Measurements from ENCODE around the gene STXBP1.

- TF ChIP-seq POLR2A (IDR thresholded peaks at IDR 0.05; ENCODE audit: low read depth, low read length) (no peak), CTCF (conservative IDR thresholded peaks at IDR 0.05; ENCODE audit: low read depth, low read length) (no peak), ELK1 (IDR thresholded peaks at IDR 0.05; ENCODE audit: borderline replicate concordance, low read depth, low read length) (no peak), RAD21 (IDR thresholded peaks at IDR 0.05; ENCODE audit: low read length) (no peak), MAFK (IDR thresholded peaks at IDR 0.05; ENCODE audit: low read depth, low read length) (no peak), SMC3 (IDR thresholded peaks at IDR 0.05; ENCODE audit: low read depth, low read length) (no peak), RFX5 (IDR thresholded peaks at IDR 0.05; ENCODE audit: low read depth, low read length) (no peak)
These were observed 48.5 kb upstream of the STXBP1 start for GRCh38 chr9:127563579-127563978.
